K562 (cell line): Measurements from ENCODE around the gene CLCN1. TPM values are rescaled to one million over a fixed set of nuclear protein-coding genes. Genes with fewer than 3 reads are reported as not detected.

Experiments
- ATAC-seq: fragments of 200-7000 bp; cut with Tn5 transposase; 3 replicates; pipeline ENCODE4 v1.9.1; 2020; ENCODE audit warnings: moderate library complexity
- BruUV-seq: library from RNA; stranded (reverse); fragments of 400-500 nt; replicated peaks from 2 replicates; lab custom pipeline; 2021; lab: Mats Ljungman, UMichigan
- CTCF ChIA-PET: fragments of 300-600 bp; formaldehyde crosslinking; extraction: SDS; loops from one replicate; lab custom pipeline; 2021; ENCODE audit warnings: low intra/inter-chr PET ratio; lab: Yijun Ruan, JAX
- POLR2A ChIA-PET: fragments of 300-600, 350-650 bp; sonication (Branson Sonifier 250); formaldehyde crosslinking; extraction: SDS; loops from one replicate; lab custom pipeline; 2021; ENCODE audit warnings: antibody characterized with exemption, inconsistent platforms; lab: Yijun Ruan, JAX
- DNase-seq, 4 experiments: peaks; one replicate each; pipeline versions ENCODE4 v3.0.0 to v3.0.0-alpha.2; 2011 to 2018; ENCODE audit warnings: low spot score in 3 of 4, mixed read lengths in 3 of 4; ENCODE audit errors: extremely low read depth in 1 of 4
- FAIRE-seq: peaks from 2 replicates; lab custom pipeline; 2011; peaks lifted over from hg19 to GRCh38; lab: Jason Lieb, UNC
- H2AFZ ChIP-seq: 2 replicates; pipeline ENCODE4 v1.6.0; 2011; ENCODE audit warnings: low read depth, low read length, control low read depth, inconsistent platforms
- H3K27ac ChIP-seq: fragments of 200-600 bp; 3 replicates; pipeline ENCODE4 v1.8.0; 2011; ENCODE audit warnings: low read depth, mild to moderate bottlenecking, control low read depth, inconsistent platforms, low read length, moderate library complexity, mixed read lengths; ENCODE audit errors: extremely low read depth
- H3K27me3 ChIP-seq, 2 experiments: fragments of 300-600 bp in 1 of 2; 2 replicates in 1 of 2; 3 replicates in 1 of 2; pipeline versions ENCODE4 v1.6.0 to v1.8.0; 2011; ENCODE audit warnings: inconsistent platforms in 2 of 2, low read length in 2 of 2, mild to moderate bottlenecking in 1 of 2, mixed read lengths in 1 of 2, moderate library complexity in 1 of 2; ENCODE audit not compliant: control insufficient read depth in 2 of 2, insufficient read depth in 2 of 2
- H3K36me3 ChIP-seq: fragments of 300-600 bp; 3 replicates; pipeline ENCODE4 v1.8.0; 2011; ENCODE audit warnings: mild to moderate bottlenecking, low read length, inconsistent platforms; ENCODE audit not compliant: control insufficient read depth, insufficient read depth
- H3K4me1 ChIP-seq, 2 experiments: fragments of 200-600 bp in 1 of 2; replicated peaks in 1 of 2; 2 replicates in 1 of 2; 3 replicates in 1 of 2; pipeline versions ENCODE4 v1.5.1 to v1.8.0; 2011; ENCODE audit warnings: inconsistent platforms in 2 of 2, low read length in 2 of 2, mild to moderate bottlenecking in 1 of 2, mixed read lengths in 1 of 2, moderate library complexity in 1 of 2; ENCODE audit not compliant: control insufficient read depth in 2 of 2, insufficient read depth in 2 of 2
- H3K4me2 ChIP-seq: 2 replicates; pipeline ENCODE4 v1.6.1; 2011; ENCODE audit warnings: low read length, control low read depth, inconsistent platforms, mixed read lengths; ENCODE audit not compliant: insufficient read depth
- H3K4me3 ChIP-seq: fragments of 200-600 bp; sonication (generic), shearing (Covaris generic); 2 replicates; pipeline ENCODE4 v1.5.1; 2016; ENCODE audit warnings: control low read depth, inconsistent platforms
- H3K79me2 ChIP-seq: fragments of 200-600 bp; 3 replicates; pipeline ENCODE4 v1.8.0; 2011; ENCODE audit warnings: low read length, inconsistent platforms; ENCODE audit not compliant: control insufficient read depth, insufficient read depth
- H3K9ac ChIP-seq, 2 experiments: 2 replicates each; pipeline versions ENCODE4 v1.6.0 to v1.6.1; 2011; ENCODE audit warnings: low read depth in 2 of 2, low read length in 2 of 2, control low read depth in 1 of 2, inconsistent platforms in 1 of 2, mild to moderate bottlenecking in 1 of 2, mixed read lengths in 1 of 2; ENCODE audit not compliant: insufficient read depth in 1 of 2
- H3K9me1 ChIP-seq: one replicate; pipeline ENCODE4 v1.6.0; 2011; ENCODE audit warnings: inconsistent platforms, mild to moderate bottlenecking, low read length, moderate library complexity; ENCODE audit not compliant: control insufficient read depth, insufficient read depth
- H3K9me3 ChIP-seq: replicated peaks from 2 replicates; pipeline ENCODE4 v1.5.1; 2011; ENCODE audit warnings: low read depth, low read length, inconsistent platforms; ENCODE audit not compliant: control insufficient read depth, insufficient read depth
- H4K20me1 ChIP-seq: replicated peaks from 2 replicates; pipeline ENCODE4 v1.6.1; 2011; ENCODE audit warnings: low read length, inconsistent platforms, mixed read lengths; ENCODE audit not compliant: control insufficient read depth, insufficient read depth
- ASH1L ChIP-seq: fragments of 450-650 bp; IDR thresholded peaks from 2 replicates; pipeline ENCODE4 v1.6.1; 2018; ENCODE audit warnings: borderline replicate concordance, mild to moderate bottlenecking, low read depth; ENCODE audit not compliant: partially characterized antibody
- CEBPG ChIP-seq, 3 experiments: fragments of 200-800 bp in 1 of 3; sonication (Bioruptor generic) in 1 of 3; sonication (generic) in 1 of 3; formaldehyde crosslinking in 1 of 3; IDR thresholded peaks in 2 of 3; conservative IDR thresholded peaks in 1 of 3; 2 replicates each; pipeline versions ENCODE4 v1.6.1 to v1.8.0; 2016 to 2022; ENCODE audit warnings: missing compliant biosample characterization in 2 of 3, missing genetic modification characterization in 2 of 3, mild to moderate bottlenecking in 1 of 3, missing genetic modification reagents in 1 of 3
- CUX1 ChIP-seq: fragments of 200-800 bp; sonication (Bioruptor generic); IDR thresholded peaks from 2 replicates; pipeline ENCODE4 v1.6.1; 2016; ENCODE audit warnings: missing genetic modification characterization, missing compliant biosample characterization
- HMGXB4 ChIP-seq: sonication (generic); formaldehyde crosslinking; IDR thresholded peaks from 2 replicates; pipeline ENCODE4 v1.8.1; 2023; ENCODE audit warnings: mild to moderate bottlenecking, missing genetic modification reagents
- HNRNPL ChIP-seq: fragments of 200-400 bp; formaldehyde crosslinking; IDR thresholded peaks from 2 replicates; pipeline ENCODE4 v1.6.1; 2017; ENCODE audit warnings: low read depth, mild to moderate bottlenecking, low read length
- NFXL1 ChIP-seq: fragments of 450-650 bp; formaldehyde crosslinking; IDR thresholded peaks from 2 replicates; pipeline ENCODE4 v1.4.0; 2021; ENCODE audit warnings: mild to moderate bottlenecking
- ZNF696 ChIP-seq: fragments of 250-450 bp; sonication (Bioruptor Pico); conservative IDR thresholded peaks from 2 replicates; pipeline ENCODE4 v1.4.0; 2020; ENCODE audit warnings: mild to moderate bottlenecking, moderate library complexity
- ZSCAN32 ChIP-seq: fragments of 450-650 bp; formaldehyde crosslinking; IDR thresholded peaks from 2 replicates; pipeline ENCODE4 v1.4.0; 2020; ENCODE audit warnings: mild to moderate bottlenecking, moderate library complexity
- WGBS: fragments of 100-300 bp; shearing (Covaris generic); methylation state at CpG from one replicate; pipeline ENCODE4 v1.1.6; 2016; ENCODE audit warnings: low coverage, mixed read lengths; ENCODE audit not compliant: insufficient coverage; ENCODE audit errors: missing lambda C conversion rate; 5-methylcytosine and 5-hydroxymethylcytosine counted together
- in situ Hi-C: fragments of 300-500 bp; cut with MboI; formaldehyde crosslinking; loops from 4 replicates; pipeline ENCODE4 v1.15.0; 2018; ENCODE audit warnings: inconsistent platforms, mixed read lengths
- intact Hi-C: fragments of 100-400 bp; cut with micrococcal nuclease; formaldehyde crosslinking; loops from 2 replicates; pipeline ENCODE4 v1.14.2; 2022
- polyA plus RNA-seq, 8 experiments: library from polyadenylated mRNA; depleted of rRNA in 4 of 8; stranded (reverse) in 5 of 8; unstranded in 3 of 8; fragments of >200 nt; fragmentation: Nextera tagmentation in 2 of 8; fragmentation: Illumina TruSeq in 1 of 8; extraction: Ambion mirVana in 2 of 8; extraction: Trizol in 1 of 8; gene quantifications; 2 replicates each; pipeline versions ENCODE4 v1.2.1 to v1.2.3, GENCODE V29; 2011 to 2014; ENCODE audit warnings: inconsistent platforms in 1 of 8, missing spikeins in 1 of 8
- total RNA-seq, 7 experiments: library from RNA; depleted of rRNA in 6 of 7; stranded (reverse); fragments of >200 nt in 6 of 7; fragmentation: Illumina TruSeq in 2 of 7; extraction: Trizol in 2 of 7; gene quantifications; 2 replicates each; pipeline versions ENCODE4 v1.2.1 to v1.2.3, GENCODE V29; 2011 to 2021; ENCODE audit warnings: low replicate concordance in 1 of 7

CLCN1 gene
- total and polyA plus RNA-seq, 9 of the 15 experiments (the other 6 are each of a cell fraction or from before 2014, with no cell fraction given): 0.01 to 0.11 (median 0.04) TPM; not detected in 4

GRCh38 chr7:143325240-143325639 is 9.3 kb downstream of the CLCN1 start:
- H3K4me3 ChIP-seq: no peak overlapping the region
- H3K4me1 ChIP-seq: peaks cover 0 to 3% of the 10 kb centered on the region in 2 experiments; a peak in 1 of 5 replicates
- no peaks in the 10 kb centered on the region for H3K36me3 ChIP-seq
- H3K79me2 ChIP-seq: no peaks in the 10 kb centered on the region
- no peak overlapping the region for H3K4me2 ChIP-seq
- no peak overlapping the region for H3K27ac ChIP-seq
- H3K9me3 ChIP-seq: no peaks in the 10 kb centered on the region
- H2AFZ ChIP-seq: no peak overlapping the region
- intact Hi-C loops: no loop called here
- H3K9ac ChIP-seq: no peak overlapping the region
- no peak for DNase-seq
- BruUV-seq: no TSS peak
- TF ChIP-seq HNRNPL: no peak
- TF ChIP-seq CEBPG (CRISPR knock-in tag; IDR thresholded peaks at IDR 0.05): no peak
- TF ChIP-seq CEBPG (tag; conservative IDR thresholded peaks at IDR 0.05 in 1 of 2, IDR thresholded peaks at IDR 0.05 in 1 of 2): 0 out of 4 replicates have a peak, but pooled peaks of 1 of the 2 experiments have one; percentile 31
- TF ChIP-seq NFXL1: no peak
- no peak for TF ChIP-seq ZNF696
- no peak for TF ChIP-seq ZSCAN32 (CRISPR knock-in tag)
- in situ Hi-C loops: no loop called here
- no peaks in the 10 kb centered on the region for H3K9me1 ChIP-seq
- ChIA-PET POLR2A (interaction anchor here (0.6 to 1.0 kb wide), 3 partner anchors 10 to 406 kb away, joined by 3 read pairs; no protein-coding TSS in a partner anchor), CTCF (no interaction called here)
- WGBS: 2% methylated on average over 2 of the region's 2 CpGs
- peaks cover 48 to 71% of the 10 kb centered on the region in 2 experiments for H3K27me3 ChIP-seq
- FAIRE-seq: no peak
- H4K20me1 ChIP-seq: no peaks in the 10 kb centered on the region
- ATAC-seq: no peak

GRCh38 chr7:143327903-143328302 is 12.0 kb downstream of the CLCN1 start:
- in situ Hi-C loops: no loop called here
- Histone ChIP-seq H3K4me2 (no peak overlapping the region), H3K4me3 (no peak overlapping the region), H3K27ac (no peak overlapping the region), H3K36me3 (no peaks in the 10 kb centered on the region), H4K20me1 (no peaks in the 10 kb centered on the region), H3K9me1 (no peaks in the 10 kb centered on the region), H2AFZ (no peak overlapping the region), H3K9me3 (no peaks in the 10 kb centered on the region), H3K9ac (no peak overlapping the region), H3K79me2 (no peaks in the 10 kb centered on the region), H3K27me3 (peaks cover 56 to 74% of the 10 kb centered on the region in 2 experiments), H3K4me1 (no peaks in the 10 kb centered on the region; a peak in 1 of 5 replicates)
- no peak for DNase-seq
- intact Hi-C loops: no loop called here
- ChIA-PET POLR2A (interaction anchor here (0.7 to 0.8 kb wide), 2 partner anchors 25 to 32 kb away, joined by 3 read pairs; no protein-coding TSS in a partner anchor), CTCF (no interaction called here)
- 2% methylated on average over 5 of the region's 5 CpGs for WGBS
- ATAC-seq: no peak
- BruUV-seq: no TSS peak
- FAIRE-seq: no peak
- no peak for TF ChIP-seq ASH1L
- no peak for TF ChIP-seq HMGXB4
- TF ChIP-seq CUX1: no peak
